NCI-H524 treated with DMSO at 0.1 percent for 48 hours (cell line): ENCODE measurements around the gene ELP6.
"Not testable (repeated sequence)": the region's sequence is repeated elsewhere in the genome, so short reads cannot be mapped to it uniquely, and the experiment has no call there.

ENCODE experiments used
- DNase-seq: peaks from one replicate; lab custom pipeline; 2025; lab: John Stamatoyannopoulos, UW

ELP6 gene

DNA sequence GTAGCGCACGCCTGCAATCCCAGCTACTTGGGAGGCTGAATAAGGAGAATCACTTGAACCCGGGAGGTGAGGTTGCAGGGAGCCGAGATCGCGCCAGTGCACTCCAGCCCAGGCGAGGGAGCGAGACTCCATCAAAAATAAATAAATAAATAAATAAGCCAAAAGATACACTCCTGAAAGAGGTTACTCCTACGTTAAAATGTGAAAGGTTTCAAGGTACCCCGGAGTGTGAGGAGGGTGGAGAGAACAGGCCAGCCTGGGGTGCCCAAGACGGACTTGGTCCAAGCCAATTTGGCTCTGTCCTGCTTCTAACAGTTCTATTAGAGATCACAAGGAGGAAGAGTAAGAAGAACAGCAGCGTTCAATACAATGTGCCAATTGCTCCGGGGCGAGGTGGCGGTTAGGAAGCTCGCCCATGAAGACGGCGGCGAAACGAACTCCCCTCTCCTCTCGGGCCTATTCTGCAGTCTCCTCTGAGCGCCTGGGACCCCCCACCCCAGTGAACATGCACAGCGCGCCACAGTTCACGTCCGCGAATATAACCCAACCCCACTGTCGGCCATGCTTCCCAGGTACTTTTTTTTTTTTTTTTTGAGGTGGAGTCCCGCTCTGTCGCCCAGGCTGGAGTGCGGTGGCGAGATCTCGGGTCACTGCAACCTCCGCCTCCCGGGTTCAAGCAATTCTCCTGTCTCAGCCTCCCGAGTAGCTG is 942 bp downstream of the ELP6 start:
- DNase-seq = no peak

DNA sequence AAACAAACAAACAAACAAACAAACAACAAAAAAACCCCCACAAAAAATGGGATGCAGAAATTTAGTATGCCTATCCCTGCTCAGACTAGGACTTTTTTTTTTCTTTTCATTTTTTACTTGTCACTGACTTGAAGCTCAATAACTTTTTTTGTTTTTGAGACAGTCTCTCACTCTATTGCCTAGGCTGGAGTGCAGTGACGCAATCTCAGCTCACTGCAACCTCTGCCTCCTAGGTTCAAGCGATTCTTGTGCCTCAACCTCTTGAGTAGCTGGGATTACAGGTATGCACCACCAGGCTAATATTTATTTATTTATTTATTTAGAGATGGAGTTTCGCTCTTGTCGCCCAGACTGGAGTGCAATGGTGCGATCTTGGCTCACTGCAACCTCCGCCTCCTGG is 8.2 kb downstream of the ELP6 start:
- DNase-seq = not testable (repeated sequence)

DNA sequence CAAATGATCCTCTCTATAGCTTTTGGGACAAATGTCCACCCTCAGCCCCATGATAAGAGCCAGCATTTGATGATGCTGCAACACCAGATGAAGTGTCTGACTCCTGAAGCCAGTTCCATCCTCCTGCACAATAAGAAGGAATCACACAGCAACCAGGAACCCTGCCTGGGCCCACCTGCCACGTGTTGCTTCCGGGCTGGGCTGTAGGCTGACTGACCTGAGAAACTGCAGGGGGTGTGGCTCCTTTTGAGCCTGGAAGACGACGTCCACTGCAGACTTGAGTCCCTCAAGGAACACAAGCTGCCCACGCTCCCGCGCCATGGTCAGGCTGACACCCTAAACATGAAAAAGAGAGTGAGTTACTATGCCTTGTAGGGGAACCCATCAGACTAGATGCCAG is 9.4 kb downstream of the ELP6 start:
- no peak for DNase-seq

DNA sequence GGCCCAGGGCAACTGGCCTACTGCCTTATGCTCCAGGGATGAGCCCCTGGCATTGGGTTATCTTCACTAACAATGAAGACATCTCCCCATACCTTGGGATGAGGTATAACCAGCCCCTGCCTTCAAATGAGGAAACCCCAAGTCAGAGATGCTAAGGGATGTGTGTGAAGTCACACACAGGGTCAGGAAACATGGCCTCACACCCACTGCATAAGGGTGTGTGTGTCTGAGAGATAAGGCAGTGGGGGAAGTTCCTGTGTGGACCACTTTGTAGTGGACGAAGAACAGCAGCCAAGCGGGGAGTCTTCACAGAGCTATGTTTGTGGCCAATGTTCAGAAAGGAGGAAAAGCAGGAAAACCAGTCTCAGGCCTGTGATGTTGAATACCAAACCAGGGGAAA is 10.5 kb downstream of the ELP6 start:
- DNase-seq = no peak

DNA sequence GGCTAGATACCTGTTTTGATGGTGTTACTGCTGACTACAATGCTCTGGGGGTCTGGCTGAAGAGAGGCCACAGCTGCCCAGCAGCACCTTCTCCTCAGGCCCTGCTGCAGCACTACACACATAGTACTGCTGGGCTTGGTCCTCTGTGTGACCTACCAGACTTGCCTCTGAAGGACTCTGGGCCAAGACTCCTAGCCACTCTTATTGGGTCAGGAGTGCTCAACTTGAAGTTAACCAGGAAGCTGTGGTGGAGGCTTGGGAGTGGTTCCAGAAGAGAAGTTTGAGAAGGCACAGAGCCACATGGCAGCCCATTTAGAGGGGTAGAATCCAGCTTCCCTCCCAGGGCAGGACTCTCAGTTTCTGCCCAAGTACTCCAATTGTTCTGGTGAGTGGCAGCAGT is 16.6 kb downstream of the ELP6 start:
- no peak for DNase-seq

DNA sequence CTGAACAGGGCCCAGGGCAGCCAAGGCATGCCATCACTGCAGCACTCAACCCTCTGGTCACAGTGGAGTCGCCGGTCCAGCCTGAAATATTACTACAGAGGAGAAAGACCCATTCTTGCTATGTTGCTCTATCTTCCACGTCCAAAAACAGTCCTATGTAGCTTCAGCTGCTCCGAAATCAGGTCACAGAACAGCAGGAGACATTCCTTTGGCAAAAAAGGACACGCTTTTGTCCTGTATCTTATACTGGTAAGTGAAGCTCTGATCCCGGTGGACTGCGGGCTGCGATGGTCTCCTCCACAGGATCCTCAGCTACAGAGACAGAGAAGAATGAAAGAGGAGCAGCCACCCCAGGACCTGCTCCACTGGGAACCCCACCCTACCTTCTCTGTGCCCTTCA is 17.6 kb downstream of the ELP6 start:
- no peak for DNase-seq

DNA sequence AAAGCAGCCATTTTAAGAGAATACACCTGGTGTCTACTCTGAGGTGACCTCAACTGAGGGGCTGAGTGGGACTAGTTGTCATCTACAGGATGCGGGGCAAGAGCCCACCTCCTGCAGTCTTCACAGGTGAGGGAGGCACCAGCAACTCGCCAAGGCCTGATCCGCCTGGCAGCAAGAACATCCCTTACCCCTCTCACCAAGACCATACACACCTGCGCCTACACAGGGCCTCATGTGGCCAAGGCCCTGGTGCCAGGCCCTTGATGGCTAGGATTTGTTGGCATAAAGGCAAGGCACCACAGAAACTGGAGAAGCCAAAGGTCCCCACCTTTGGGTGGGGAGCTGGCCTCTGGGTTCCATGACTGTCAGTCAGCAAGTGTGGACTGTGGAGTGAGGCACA is 18.4 kb downstream of the ELP6 start:
- DNase-seq = no peak

DNA sequence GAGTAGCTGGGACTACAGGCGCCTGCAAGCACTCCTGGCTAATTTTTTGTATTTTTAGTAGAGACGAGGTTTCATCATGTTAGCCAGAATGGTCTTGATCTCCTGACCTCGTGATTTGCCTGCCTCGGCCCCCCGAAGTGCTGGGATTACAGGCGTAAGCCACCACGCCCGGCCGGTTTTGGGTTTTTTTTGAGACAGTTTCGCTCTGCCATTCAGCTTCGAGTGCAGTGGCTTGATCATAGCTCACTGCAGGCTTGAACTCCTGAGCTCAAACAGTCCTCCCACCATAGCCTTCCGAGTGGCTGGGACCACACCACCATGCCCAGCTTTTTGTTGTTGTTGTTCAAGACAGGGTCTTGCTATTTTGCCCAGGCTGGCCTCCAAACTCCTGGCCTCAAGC is 21.7 kb downstream of the ELP6 start:
- DNase-seq = no peak

DNA sequence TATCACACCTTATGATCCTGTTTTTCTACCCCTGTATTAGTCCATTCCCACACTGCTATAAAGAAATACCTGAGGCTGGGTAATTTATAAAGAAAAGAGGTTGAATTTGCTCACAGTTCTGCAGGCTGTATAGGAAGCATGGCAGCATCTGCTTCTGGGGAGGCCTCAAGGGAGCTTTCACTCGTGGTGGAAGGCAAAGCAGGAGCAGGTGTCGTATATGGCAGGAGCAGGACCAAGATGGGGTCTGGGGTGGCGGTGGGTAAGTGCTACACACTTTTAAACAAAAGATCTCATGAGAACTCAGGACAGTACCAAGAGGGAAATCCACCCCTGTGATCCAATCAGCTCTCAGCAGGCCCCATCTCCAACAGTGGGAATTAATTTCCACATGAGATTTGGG is 22.3 kb downstream of the ELP6 start:
- no peak for DNase-seq

DNA sequence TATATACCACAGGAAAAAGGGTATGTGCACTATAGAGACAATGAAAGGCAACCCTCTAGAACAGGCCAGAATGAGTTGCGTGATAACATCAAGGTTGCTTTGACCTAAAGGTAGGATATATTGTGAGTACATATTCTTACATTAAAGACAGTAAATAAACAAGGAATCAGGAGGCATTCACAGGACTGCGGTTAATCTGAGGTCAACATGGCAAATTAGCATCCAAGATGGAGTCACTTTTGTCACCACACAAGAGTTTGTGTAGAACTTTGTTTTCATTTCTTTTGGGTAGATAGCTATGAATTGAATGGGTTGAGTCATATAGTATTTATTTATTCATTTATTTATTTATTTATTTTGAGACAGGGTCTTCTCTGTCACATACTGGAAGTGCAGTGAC is 26.2 kb downstream of the ELP6 start:
- no peak for DNase-seq

DNA sequence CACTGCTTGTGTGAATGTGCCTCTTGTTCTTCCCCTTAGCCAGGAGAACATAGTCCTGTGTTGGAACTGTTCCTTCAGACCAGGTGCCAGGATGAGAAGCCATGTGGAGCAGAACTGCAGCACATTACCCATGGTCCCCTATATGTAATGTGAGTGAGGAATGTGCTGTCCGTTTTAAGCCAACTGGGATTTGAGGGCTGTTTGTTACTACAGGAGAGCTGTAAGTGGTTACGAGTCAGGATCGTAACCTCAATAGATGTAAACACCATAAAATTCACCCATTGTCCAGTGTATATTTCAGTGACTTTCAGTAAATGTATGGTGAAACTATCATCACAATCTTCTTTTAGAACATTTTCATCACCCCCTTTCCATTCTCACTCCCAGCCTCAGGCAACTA is 27.7 kb downstream of the ELP6 start:
- no peak for DNase-seq

DNA sequence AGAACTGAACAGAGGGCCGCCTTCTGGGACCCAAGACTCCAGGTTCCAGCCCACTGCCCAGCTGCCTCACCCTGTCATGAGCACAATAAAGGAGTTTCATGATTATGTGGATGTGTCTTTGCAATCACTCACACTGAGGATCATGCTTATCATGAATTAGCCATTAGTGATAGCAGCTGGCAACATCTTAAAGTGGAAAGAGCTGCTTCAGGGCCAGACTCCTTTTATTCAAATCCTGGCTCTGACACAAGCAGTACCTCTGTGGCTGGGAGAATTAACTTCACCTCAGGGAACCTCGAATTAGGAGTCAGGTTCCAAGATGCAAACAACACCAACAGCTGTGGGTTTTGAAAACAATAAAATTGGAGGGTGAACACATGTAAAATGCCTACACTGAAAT is 31.1 kb downstream of the ELP6 start:
- DNase-seq = no peak

DNA sequence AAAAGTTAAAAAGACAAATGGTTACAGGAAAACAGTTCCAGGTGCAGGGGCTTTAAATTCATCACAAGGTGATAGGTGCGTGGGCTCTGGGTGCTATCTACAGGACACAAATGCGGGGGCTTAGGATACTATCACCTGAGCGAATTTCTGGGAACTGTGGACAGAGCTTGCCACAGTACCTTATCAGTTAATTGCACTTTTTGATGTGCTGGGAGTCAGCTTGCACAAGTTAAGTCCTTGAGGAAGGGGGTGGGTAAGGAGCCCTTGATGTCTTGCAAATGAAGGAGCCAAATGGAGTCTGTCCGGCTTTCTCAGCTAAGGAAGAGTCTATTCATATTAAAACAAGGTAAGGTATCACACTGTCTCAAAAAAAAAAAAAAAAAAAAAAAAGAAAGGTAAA is 31.7 kb downstream of the ELP6 start:
- not testable (repeated sequence) for DNase-seq

DNA sequence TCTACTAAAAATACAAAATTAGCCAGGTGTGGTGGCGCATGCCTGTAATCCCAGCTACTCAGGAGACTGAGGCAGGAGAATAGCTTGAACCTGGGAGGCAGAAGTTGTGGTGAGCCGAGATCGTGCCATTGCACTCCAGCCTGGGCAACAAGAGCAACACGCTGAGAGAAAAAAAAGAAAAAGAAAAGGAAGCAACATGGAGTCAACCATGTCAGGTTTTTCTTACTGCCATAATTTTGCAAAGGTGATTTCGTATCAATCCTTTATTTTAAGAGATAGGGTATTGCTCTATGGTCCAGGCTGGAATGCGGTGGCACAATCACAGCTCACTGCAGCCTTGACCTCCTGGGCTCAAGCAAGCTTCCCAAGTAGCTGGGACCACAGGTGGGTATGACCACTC is 33.2 kb downstream of the ELP6 start:
- DNase-seq = not testable (repeated sequence)

DNA sequence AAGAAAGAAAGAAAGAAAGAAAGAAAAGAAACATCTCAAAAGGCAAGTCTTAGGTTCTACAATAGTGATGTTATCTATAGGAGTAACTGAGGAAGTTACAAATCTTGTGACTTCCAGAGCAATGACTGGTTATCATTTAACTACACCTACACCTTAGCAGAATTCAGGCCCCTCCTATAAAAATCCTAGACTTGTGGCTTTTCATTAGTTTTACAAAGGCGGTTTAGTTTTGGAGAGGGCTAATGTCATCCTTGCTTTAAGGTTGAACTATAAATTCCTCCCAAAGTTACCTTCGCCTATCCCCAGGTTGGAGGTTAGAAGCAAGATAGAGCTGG is 33.7 kb downstream of the ELP6 start:
- DNase-seq = no peak

DNA sequence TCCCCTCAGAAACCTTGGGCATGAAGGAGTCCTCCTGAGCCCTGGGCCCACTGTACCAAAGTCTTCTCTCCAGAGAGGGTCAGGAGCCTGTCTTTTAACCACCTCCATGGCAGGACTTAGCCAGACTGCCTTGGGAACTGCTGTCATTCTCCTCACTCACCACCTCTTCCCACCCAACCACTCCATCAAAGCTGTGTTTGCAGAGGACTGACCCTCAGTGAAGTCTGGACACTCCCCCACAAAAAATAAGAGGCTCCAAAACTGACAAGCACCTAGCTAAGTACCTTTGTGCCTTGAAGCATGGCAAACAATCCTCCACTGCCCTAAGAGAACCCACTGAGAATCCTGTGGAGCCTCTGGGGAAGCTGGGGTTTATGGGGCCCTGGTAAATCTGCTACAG is 35.5 kb downstream of the ELP6 start:
- no peak for DNase-seq

DNA sequence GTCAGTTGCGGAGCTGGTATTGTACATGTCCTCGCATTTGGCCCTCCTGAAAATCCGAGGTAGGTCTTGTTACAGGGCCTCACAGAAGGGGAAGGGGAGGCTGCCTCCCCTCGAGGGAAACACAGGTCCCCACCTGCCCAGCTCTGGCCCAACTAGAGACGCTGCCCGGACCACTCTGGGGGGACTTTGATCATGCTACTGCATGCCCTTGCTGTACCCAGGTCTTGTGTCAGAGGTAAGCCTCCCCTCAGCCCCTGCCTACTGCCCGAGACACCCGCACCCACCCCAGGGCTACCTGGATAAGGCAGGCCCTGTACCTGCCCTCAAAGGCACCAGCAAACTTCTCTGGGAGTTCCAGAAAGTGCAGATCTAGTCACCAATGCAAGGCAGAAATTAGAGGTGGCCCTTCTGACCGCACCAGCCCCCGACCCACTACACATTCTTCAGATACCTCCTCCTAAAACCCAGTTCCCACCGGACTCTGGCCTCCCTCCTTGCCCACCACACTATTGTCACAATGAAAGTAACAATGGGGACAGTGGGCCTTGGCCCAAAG is 36.8 kb downstream of the ELP6 start:
- DNase-seq = no peak

DNA sequence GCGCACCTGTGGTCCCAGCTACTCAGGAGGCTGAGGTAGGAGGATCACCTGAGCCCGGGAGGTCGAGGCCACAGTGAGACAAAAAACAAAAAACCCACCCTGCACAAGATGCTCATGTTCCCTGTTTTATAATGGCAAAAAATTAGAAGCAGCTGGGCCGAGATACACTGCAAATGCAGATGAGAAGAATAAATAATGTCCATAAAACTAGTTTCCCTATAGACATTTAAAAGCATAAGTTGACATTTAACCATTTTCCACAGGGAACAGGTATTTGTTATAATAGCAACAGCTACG is 37.2 kb downstream of the ELP6 start:
- no peak for DNase-seq

DNA sequence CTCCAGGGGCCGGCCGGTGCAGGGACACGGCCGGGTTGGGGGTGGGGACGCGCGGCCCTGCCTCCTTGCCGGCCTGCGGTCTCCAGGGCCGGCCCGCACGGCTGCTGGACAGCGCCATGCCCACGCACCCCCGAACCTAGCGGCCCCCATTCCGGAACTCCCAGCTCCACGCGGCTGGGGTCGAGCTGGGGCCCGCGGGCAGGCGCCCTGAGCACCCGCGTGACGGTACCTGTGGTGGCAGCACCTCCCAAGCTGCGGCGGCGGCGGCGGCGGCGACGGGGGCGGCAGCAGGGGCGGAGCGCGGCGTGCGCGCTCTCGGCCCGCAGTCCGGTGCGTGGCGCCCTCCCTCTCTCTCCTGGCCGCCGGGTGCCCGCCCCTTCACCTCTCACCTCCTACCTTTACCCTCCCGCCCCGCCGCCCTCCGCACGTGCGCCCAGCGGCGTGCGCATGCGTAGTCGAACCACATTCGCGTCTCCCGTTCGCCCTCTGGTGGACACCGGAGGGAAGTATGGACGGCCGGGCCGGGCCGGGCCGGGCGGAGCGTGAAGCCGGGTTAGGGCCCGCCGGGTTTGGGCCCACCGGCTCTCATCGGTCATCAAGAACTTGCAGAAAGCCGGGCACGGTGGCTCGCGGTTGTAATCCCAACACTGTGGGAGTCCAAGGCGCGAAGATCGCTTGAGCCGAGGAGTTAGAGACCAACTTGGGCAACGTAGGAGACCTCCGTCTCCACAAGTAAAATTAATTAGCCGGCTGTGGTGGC is 37.8 kb downstream of the ELP6 start, which contains the start of gene SCAP:
Gene SCAP (minus strand): TSS at position 372 of the 760 bp plus-strand sequence. CDS start 32,948 bp downstream, outside the sequence.
- peak; percentile 3 for DNase-seq

DNA sequence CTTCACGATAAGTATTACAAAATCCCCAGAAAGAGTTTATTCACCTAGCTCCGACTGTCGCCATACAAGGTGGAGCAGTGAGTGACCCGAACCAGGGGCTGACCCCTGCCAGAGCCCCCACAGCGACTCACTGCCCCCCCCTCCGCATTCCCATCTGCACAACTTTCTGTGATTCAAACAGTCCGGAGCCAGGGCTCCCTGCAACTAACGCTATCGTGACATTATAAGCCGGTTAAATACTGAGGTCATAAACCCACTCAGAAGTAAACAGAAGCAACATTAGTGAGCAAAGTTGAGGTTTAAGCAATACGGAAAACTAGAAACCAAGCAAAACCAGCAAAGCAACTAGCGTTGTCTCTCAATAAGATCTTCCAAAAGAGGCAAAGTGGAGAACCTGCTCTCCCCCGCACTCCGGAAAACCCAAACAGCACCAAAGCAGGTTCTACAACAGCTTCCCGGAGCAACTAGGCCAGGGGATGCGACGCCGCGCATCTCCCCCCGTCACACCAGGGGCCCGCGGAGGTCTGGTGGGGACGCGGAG is 38.4 kb downstream of the ELP6 start:
- DNase-seq = no peak

DNA sequence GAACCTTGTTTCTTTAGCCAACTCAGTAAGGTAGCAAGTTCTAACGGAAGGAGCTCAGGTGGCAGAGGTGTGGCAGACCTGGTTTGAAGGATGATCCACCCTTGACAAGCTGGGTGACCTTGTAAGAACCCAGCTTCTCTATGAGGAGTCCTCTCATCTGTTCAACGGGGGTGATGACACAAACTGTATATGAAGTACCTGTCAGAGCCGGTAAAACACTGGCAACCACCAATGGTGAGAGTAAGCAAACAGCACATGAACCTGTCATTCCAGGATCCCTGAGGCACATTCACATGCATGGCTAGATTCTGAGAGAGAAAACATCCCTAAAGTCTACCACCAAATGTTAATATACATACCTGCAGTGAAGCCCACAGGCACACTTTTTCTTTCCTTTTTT is 40.1 kb downstream of the ELP6 start:
- no peak for DNase-seq

DNA sequence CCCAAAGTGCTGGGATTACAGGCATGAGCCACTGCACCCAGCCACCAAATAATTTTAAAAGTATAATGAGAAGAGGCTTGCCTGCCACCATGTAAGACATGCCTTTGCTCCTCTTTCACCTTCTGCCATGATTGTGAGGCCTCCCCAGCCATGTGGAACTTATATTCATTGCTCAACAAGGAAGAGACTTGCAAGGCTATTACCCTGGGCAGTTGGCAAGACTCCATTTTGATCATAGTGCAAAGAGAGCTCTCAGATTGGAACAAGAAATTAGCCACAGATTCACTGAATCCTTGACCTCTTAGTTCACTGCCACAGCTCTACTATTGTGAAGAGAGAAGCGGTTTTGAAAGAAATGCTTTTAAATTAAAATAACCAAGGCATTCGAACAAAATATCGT is 43.9 kb downstream of the ELP6 start:
- DNase-seq = no peak

DNA sequence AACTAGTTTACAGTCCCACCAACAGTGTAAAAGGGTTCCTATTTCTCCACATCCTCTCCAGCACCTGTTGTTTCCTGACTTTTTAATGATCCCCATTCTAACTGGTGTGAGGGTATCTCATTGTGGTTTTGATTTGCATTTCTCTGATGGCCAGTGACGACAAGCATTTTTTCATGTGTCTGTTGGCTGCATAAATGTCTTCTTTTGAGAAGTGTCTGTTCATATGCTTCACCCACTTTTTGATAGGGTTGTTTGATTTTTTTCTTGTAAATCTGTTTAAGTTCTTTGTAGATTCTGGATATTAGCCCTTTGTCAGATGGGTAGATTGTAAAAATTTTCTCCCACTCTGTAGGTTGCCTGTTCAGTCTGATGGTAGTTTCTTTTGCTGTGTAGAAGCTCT is 45.2 kb downstream of the ELP6 start:
- DNase-seq = not testable (repeated sequence)

DNA sequence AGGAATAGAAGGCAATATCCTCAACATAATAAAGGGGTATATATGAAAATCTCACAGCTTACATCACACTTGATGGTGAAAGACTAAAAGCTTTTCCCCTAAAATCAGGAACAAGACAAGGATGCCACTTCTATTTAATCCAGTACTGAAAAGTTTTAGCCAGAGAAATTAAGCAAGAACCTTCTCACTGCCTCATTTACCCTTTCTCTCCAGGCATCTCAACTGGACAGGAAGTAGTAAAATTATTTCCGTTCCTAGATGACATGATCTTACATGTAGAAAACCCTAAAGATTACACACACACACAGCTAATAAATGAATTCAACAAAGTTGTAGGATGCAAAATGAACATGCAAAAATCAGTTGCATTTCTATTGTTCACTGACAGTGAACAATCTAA is 48.9 kb downstream of the ELP6 start:
- DNase-seq = no peak
